Fibroblast of lung (primary cell): ENCODE measurements around the gene CYS1.
"Not testable (repeated sequence)": the region's sequence is repeated elsewhere in the genome, so short reads cannot be mapped to it uniquely, and the experiment has no call there.

Experiments
- CTCF ChIP-seq, 2 donors: IDR thresholded peaks in 1 of 2; conservative IDR thresholded peaks in 1 of 2; 1 replicate in 1 of 2; 2 replicates in 1 of 2; pipeline ENCODE4 v1.5.1; 2011 to 2012; ENCODE audit warnings: low read length in 2 of 2, control low read depth in 1 of 2, inconsistent platforms in 1 of 2, low read depth in 1 of 2, mild to moderate bottlenecking in 1 of 2
- EZH2 ChIP-seq: IDR thresholded peaks from 2 replicates; pipeline ENCODE4 v1.5.1; 2012; ENCODE audit warnings: low read length, control low read depth, mild to moderate bottlenecking; ENCODE audit errors: missing control alignments

GRCh38 chr2:10104906-10105305 lies 24.7 kb upstream of the CYS1 start:
- not testable (repeated sequence) for TF ChIP-seq CTCF (conservative IDR thresholded peaks at IDR 0.05 in 1 of 2, IDR thresholded peaks at IDR 0.05 in 1 of 2; ENCODE audit: low read depth in 1 of 2, low read length in 2 of 2); EZH2
